ENCODE measurements around the gene CABP7.

CABP7 gene

GRCh38 chr22:29702000-29702930 is 17.5 kb upstream of the CABP7 start:
- no peak for DNase-seq (ENCODE audit: low read depth)

GRCh38 chr22:29702931-29703501 is 16.8 kb upstream of the CABP7 start:
- no peak for DNase-seq (ENCODE audit: low read depth)

- DNase-seq (ENCODE audit: low read depth), result no peak
Measured at GRCh38 chr22:29703569-29704195, 16.1 kb upstream of the CABP7 start.

GRCh38 chr22:29704528-29705285 is 15.1 kb upstream of the CABP7 start:
- DNase-seq (ENCODE audit: low read depth), result no peak

- DNase-seq (ENCODE audit: low read depth), result no peak
Measured at GRCh38 chr22:29705651-29706050, 14.2 kb upstream of the CABP7 start.

- no peak for DNase-seq (ENCODE audit: low read depth)
Measured at GRCh38 chr22:29706486-29706885, 13.3 kb upstream of the CABP7 start.

- no peak for DNase-seq (ENCODE audit: low read depth)
Measured at GRCh38 chr22:29707010-29707409, 12.8 kb upstream of the CABP7 start.

- DNase-seq (ENCODE audit: low read depth), result no peak
Measured at GRCh38 chr22:29707471-29707870, 12.3 kb upstream of the CABP7 start.

- DNase-seq (ENCODE audit: low read depth), result no peak
Measured at GRCh38 chr22:29710193-29710592, 9.6 kb upstream of the CABP7 start.

- DNase-seq (ENCODE audit: low read depth), result no peak
Measured at GRCh38 chr22:29710922-29711593, 8.7 kb upstream of the CABP7 start.

GRCh38 chr22:29712119-29712518 is 7.7 kb upstream of the CABP7 start:
- DNase-seq (ENCODE audit: low read depth), result no peak

- no peak for DNase-seq (ENCODE audit: low read depth)
Measured at GRCh38 chr22:29713156-29713727, 6.6 kb upstream of the CABP7 start.

GRCh38 chr22:29715240-29715639 is 4.6 kb upstream of the CABP7 start:
- DNase-seq (ENCODE audit: low read depth), result no peak

- no peak for DNase-seq (ENCODE audit: low read depth)
Measured at GRCh38 chr22:29715705-29716104, 4.1 kb upstream of the CABP7 start.

GRCh38 chr22:29716814-29717545 is 2.8 kb upstream of the CABP7 start:
- no peak for DNase-seq (ENCODE audit: low read depth)

- no peak for DNase-seq (ENCODE audit: low read depth)
Measured at GRCh38 chr22:29717789-29718188, 2.0 kb upstream of the CABP7 start.

GRCh38 chr22:29718949-29719898 is 579 bp upstream of the CABP7 start:
- DNase-seq (ENCODE audit: low read depth), result no peak

GRCh38 chr22:29720811-29721323 is 1.1 kb downstream of the CABP7 start:
- DNase-seq (ENCODE audit: low read depth), result no peak

GRCh38 chr22:29722151-29722550 is 2.3 kb downstream of the CABP7 start:
- no peak for DNase-seq (ENCODE audit: low read depth)

All from stimulated activated CD8-positive, alpha-beta memory T cell treated with anti-CD3 and anti-CD28 coated beads, Interleukin-15, amount 100 ng/mL, for 1 hour (primary cell).